Heart left ventricle (tissue), 16 donors: ENCODE measurements around the gene GSK3B. TPM values are rescaled to one million over a fixed set of nuclear protein-coding genes. Genes with fewer than 3 reads are reported as not detected.
"Not testable (repeated sequence)": the region's sequence is repeated elsewhere in the genome, so short reads cannot be mapped to it uniquely, and the experiment has no call there.

Experiments used
- ATAC-seq, 4 donors: fragments of 200-7000 bp; cut with Tn5 transposase; one replicate each; pipeline ENCODE4 v1.9.1; 2020 to 2022; ENCODE audit warnings: moderate library complexity in 4 of 4, mild to moderate bottlenecking in 3 of 4, moderate number of reproducible peaks in 1 of 4
- DNase-seq, 5 donors: peaks; one replicate each; pipeline ENCODE4 v3.0.0-alpha.2; 2020
- H3K27ac ChIP-seq, 12 donors: fragments of 200-600 bp; sonication (generic) in 4 of 12; one replicate each; pipeline versions ENCODE4 v1.5.0 to v1.8.0; 2016 to 2022; ENCODE audit warnings: mild to moderate bottlenecking in 2 of 12
- H3K27me3 ChIP-seq, 9 donors: fragments of 200-600 bp; sonication (generic) in 2 of 9; one replicate each; pipeline versions ENCODE4 v1.5.1 to v1.8.0; 2016 to 2022; ENCODE audit warnings: mild to moderate bottlenecking in 3 of 9
- H3K36me3 ChIP-seq, 9 donors: fragments of 200-600 bp; sonication (generic) in 2 of 9; one replicate each; pipeline versions ENCODE4 v1.5.0 to v1.8.0; 2018 to 2022; ENCODE audit warnings: mild to moderate bottlenecking in 2 of 9
- H3K4me1 ChIP-seq, 12 donors: fragments of 200-600 bp; sonication (generic) in 4 of 12; one replicate each; pipeline versions ENCODE4 v1.5.0 to v1.8.0; 2016 to 2022; ENCODE audit warnings: mild to moderate bottlenecking in 3 of 12
- H3K4me3 ChIP-seq, 12 donors: fragments of 200-600 bp; sonication (generic) in 4 of 12; one replicate each; pipeline versions ENCODE4 v1.5.0 to v1.8.0; 2017 to 2022; ENCODE audit warnings: mild to moderate bottlenecking in 9 of 12, moderate library complexity in 4 of 12
- H3K9me3 ChIP-seq, 12 donors: fragments of 200-600 bp; sonication (generic) in 4 of 12; one replicate each; pipeline versions ENCODE4 v1.5.0 to v1.8.0; 2016 to 2022; ENCODE audit warnings: mild to moderate bottlenecking in 1 of 12
- POLR2A ChIP-seq, 2 donors: fragments of 450-650 bp; IDR thresholded peaks; one replicate each; pipeline ENCODE4 v1.6.1; 2017; ENCODE audit warnings: antibody characterized with exemption in 2 of 2, mild to moderate bottlenecking in 2 of 2, moderate library complexity in 2 of 2
- WGBS, 4 donors: extraction: QIAGEN DNeasy Blood & Tissue Kit in 2 of 4; methylation state at CpG; one replicate each; pipeline versions ENCODE4 v1.1.5 to v1.1.7; 2013 to 2018; 5-methylcytosine and 5-hydroxymethylcytosine counted together
- intact Hi-C, 10 donors: fragments of 100-400 bp; cut with DNase I; formaldehyde crosslinking; loops; one replicate each; pipeline versions ENCODE4 v1.11.1 to v1.14.2; 2022
- polyA plus RNA-seq, 2 donors: library from polyadenylated mRNA; stranded (reverse); fragments of 200-250 nt; gene quantifications; one replicate each; pipeline ENCODE4 v1.2.3, GENCODE V29; 2013
- total RNA-seq, 9 donors: library from RNA; depleted of rRNA in 2 of 9; stranded (reverse); fragments of >200 nt in 2 of 9; fragmentation: NEBNext Ultra II Directional in 3 of 9; extraction: Animal tissue kit (Norgen Biotek cat#: 25700) in 3 of 9; gene quantifications; one replicate each; pipeline versions ENCODE4 v1.1.0 to v1.2.4, GENCODE V29; 2016 to 2023
- TF ChIP-seq, protein P1 (sequence below), 12 donors: fragments of 200-600 bp; sonication (generic) in 4 of 12; IDR thresholded peaks; one replicate each; pipeline versions ENCODE4 v1.5.0 to v1.8.0; 2018 to 2022; ENCODE audit warnings: antibody characterized with exemption in 12 of 12, mild to moderate bottlenecking in 5 of 12
- donor health status: ischemic (EF 13 %, LVEDD 7.1; RV severe dilation, severe dysfunction).
- donor health status: healthy with polysubstance abuse.
- donor health status: DM: no; HTN: yes; CAD: no.
- donor health status: DM: no; HTN: no; CAD: no.
- donor health status: ischemic (EF 25% LVEDD 6.9; RV normal size, moderate dysfunction).
- donor health status: ischemic (EF 25% LVEDD 5.7; RV mildly dilated, moderate dysfunction).
- donor health status: healthy.
- donor health status: DM: yes; HTN: yes; CAD: no.
- donor health status: ischemic (EF 35%, LVEDD 5.7; RV mildly dilated, moderate dysfunction).
- donor health status: nonischemic (EF 11% LVEDD 7.7; RV severe dilation, severe dysfunction).
- donor health status: DM: yes; HTN: yes; CAD: no.
- donor health status: PGD.
- donor health status: ischemic (EF 29% LVEDD 5.4; RV normal size, mild dysfunction).
- donor health status: nonischemic (EF 23%, LVEDD 6.1; RV moderate dilation, normal function).

GSK3B gene
- total and polyA plus RNA-seq, 11 donors, result 8.8 to 58.9 (median 41.2) TPM

DNA sequence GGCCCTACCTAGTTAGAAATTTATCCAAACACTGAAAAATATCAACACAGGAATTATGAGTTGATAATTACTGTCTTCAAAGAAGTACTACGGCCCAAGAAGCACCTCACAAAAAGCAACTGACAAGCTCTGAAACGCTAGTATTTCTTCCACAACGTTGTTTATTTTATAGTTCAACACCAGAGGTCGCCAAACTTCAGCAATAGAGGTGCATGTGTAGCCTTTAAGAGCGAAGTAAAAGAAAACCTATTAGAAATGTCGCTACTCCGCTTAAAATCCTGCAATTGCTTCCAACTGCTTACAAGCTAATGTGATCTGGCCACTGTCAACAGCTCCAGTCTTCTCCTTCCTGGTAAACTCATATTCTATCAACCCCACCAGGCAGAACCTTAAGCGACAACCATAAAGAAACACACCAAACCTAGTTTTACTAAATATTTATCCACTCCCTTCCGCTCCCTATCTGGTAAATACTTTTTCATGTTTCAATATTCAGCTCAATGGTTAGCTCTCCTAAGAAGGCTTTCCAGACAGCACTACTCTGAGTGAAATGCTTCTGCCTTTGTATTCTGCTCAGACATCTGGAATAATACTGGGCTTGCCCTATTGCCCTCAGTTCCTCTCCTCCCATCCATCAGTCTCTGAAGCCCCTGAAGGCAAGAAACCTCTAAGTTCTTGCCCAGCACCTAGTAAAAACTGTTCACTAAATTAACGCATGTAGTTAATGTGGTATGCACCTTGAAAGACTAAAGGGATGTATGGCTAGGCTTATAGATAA, 202.1 kb downstream of the GSK3B start:
- 25 to 35% (median 33%) methylated on average over 10 of the region's 10 CpGs for WGBS, 4 donors
- H3K4me3 ChIP-seq, result no peak overlapping the region
- intact Hi-C loops, result loop anchor here (1.0 to 10.0 kb wide), 12 partner anchors 200 to 663 kb away; partner anchors contain the start of gene GSK3B (in 7 of the 10)
- peak; percentile 64 to 81 (median 74) for ATAC-seq
- peak in 2 of 5 donors; percentile 30 to 45 for DNase-seq
- H3K9me3 ChIP-seq, result peaks cover 0 to 21% (median 4%) of the 10 kb centered on the region in 12 donors
- no peaks in the 10 kb centered on the region for H3K27me3 ChIP-seq
- peaks cover 0 to 18% (median 12%) of the 10 kb centered on the region in 9 donors for H3K36me3 ChIP-seq
- peaks cover 0 to 11% (median 7%) of the 10 kb centered on the region in 12 donors for H3K4me1 ChIP-seq
- TF ChIP-seq, protein P1, sequence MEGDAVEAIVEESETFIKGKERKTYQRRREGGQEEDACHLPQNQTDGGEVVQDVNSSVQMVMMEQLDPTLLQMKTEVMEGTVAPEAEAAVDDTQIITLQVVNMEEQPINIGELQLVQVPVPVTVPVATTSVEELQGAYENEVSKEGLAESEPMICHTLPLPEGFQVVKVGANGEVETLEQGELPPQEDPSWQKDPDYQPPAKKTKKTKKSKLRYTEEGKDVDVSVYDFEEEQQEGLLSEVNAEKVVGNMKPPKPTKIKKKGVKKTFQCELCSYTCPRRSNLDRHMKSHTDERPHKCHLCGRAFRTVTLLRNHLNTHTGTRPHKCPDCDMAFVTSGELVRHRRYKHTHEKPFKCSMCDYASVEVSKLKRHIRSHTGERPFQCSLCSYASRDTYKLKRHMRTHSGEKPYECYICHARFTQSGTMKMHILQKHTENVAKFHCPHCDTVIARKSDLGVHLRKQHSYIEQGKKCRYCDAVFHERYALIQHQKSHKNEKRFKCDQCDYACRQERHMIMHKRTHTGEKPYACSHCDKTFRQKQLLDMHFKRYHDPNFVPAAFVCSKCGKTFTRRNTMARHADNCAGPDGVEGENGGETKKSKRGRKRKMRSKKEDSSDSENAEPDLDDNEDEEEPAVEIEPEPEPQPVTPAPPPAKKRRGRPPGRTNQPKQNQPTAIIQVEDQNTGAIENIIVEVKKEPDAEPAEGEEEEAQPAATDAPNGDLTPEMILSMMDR (IDR thresholded peaks at IDR 0.05), result peak; percentile 36 to 84 (median 78)
- TF ChIP-seq POLR2A (IDR thresholded peaks at IDR 0.05), result no peak
- no peak overlapping the region for H3K27ac ChIP-seq

DNA sequence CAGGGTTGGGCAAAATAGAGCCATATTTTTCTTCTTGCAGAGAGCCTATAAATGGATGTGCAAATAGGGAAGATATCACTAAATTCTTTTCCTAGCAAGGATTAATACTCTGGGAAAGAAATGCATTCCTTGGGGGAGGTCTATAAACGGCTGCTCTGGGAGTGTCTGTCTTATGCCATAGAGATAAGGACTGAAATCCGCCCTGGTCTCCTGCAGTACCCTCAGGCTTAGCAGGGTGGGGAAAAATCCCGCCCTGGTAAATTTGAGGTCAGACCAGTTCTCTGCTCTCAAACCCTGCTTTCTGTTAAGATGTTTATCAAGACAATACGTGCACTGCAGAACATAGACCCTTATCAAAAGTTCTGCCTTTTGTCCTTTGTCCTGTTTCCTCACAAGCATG, 205.6 kb downstream of the GSK3B start:
- H3K4me3 ChIP-seq, H3K27ac ChIP-seq, DNase-seq, ATAC-seq, H3K27me3 ChIP-seq: not testable (repeated sequence)
- Histone ChIP-seq H3K4me1 (peaks cover 0 to 11% (median 7%) of the 10 kb centered on the region in 12 donors), H3K9me3 (peaks cover 0 to 21% (median 4%) of the 10 kb centered on the region in 12 donors), H3K36me3 (peaks cover 0 to 10% (median 3%) of the 10 kb centered on the region in 9 donors)
- WGBS, 4 donors, result 83 to 95% (median 93%) methylated on average over 4 of the region's 4 CpGs
- intact Hi-C loops, result loop anchor here in 1 of 10 donors (10.0 kb wide), 1 partner anchor 516 kb away; no protein-coding TSS in a partner anchor

DNA sequence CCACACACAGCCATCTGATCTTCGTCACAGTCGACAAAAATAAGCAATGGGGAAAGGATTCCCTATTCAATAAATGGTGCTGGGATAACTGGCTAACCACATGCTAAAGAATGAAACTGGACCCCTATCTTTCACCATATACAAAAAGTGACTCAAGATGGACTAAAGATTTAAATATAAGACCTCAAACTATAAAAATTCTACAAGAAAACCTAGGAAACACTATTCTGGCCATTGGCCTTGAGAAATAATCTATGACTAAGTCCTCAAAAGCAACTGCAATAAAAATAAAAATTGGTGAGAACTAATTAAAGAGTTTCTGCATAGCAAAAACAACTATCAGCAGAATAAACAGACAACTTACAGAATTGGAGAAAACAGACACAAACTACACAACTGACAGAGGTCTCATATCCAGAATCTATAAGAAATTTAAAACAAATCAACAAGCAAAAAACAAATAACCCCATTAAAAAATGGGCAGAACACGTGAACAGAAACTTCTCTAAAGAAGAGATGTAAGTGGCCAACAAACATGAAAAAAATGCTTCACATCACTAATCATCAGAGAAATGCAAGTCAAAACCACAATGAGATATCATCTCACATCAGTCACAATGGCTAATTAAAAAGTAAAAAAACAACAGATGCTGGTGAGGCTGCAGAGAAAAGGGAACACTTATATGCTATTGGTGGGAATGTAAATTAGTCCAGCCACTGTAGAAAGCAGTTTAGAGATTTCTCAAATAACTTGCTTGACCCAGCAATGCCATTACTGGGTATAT, 208.3 kb downstream of the GSK3B start:
- 93 to 99% (median 97%) methylated on average over 3 of the region's 3 CpGs for WGBS, 4 donors
- H3K36me3 ChIP-seq, result peaks cover 0 to 17% (median 10%) of the 10 kb centered on the region in 9 donors

DNA sequence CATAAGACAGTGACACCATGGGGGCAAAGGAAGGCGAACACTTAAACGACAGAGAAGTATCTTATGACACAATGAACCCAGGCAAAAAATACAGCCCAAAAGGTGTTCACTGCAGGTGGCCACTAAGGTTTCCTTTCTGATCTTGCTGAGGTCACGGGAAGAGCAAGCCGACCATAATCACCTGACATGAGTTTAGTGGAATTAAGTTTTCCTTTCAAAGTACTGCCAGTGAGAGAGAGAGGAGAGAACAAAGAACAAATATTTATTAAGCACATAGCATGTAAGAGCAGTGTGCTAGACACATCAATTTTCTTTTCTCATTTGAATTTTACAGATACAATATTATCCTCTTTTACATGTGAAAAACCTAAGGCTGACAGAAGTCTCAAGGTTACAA, 210.1 kb downstream of the GSK3B start:
- Histone ChIP-seq H3K4me3 (no peak overlapping the region), H3K27ac (no peak overlapping the region), H3K4me1 (no peaks in the 10 kb centered on the region), H3K27me3 (no peaks in the 10 kb centered on the region), H3K9me3 (peaks cover 0 to 18% (median 4%) of the 10 kb centered on the region in 12 donors), H3K36me3 (peaks cover 0 to 32% (median 14%) of the 10 kb centered on the region in 9 donors)
- DNase-seq (no peak), ATAC-seq (no peak)
- TF ChIP-seq, protein P1 (IDR thresholded peaks at IDR 0.05), result no peak
- TF ChIP-seq POLR2A (IDR thresholded peaks at IDR 0.05), result no peak
- intact Hi-C loops, result loop anchor here in 1 of 10 donors (10.0 kb wide), 1 partner anchor 521 kb away; no protein-coding TSS in a partner anchor
- WGBS, 4 donors, result 80 to 94% (median 92%) methylated on average over 4 of the region's 4 CpGs

More for the DNA sequence above, 208.3 kb downstream of the GSK3B start:
- peaks cover 0 to 21% (median 4%) of the 10 kb centered on the region in 12 donors for H3K9me3 ChIP-seq
- ATAC-seq (no peak), DNase-seq (no peak)
- H3K27ac ChIP-seq, result no peak overlapping the region
- H3K4me1 ChIP-seq, result no peaks in the 10 kb centered on the region
- no peaks in the 10 kb centered on the region for H3K27me3 ChIP-seq
- no peak overlapping the region for H3K4me3 ChIP-seq
- TF ChIP-seq POLR2A (IDR thresholded peaks at IDR 0.05), result no peak
- TF ChIP-seq, protein P1 (IDR thresholded peaks at IDR 0.05), result no peak
- intact Hi-C loops, result loop anchor here in 1 of 10 donors (10.0 kb wide), 1 partner anchor 519 kb away; no protein-coding TSS in a partner anchor
